HT-29 (cell line): ENCODE results near the gene COL12A1. TPM values are rescaled to one million over a fixed set of nuclear protein-coding genes. Genes with fewer than 3 reads are reported as not detected.

ENCODE experiments used
- DNase-seq: peaks from one replicate; pipeline ENCODE4 v3.0.0-alpha.2; 2015; ENCODE audit warnings: low spot score
- total RNA-seq: library from RNA; depleted of rRNA; stranded (reverse); fragments of >200 nt; shearing (Covaris generic); gene quantifications from 2 replicates; pipeline ENCODE4 v1.2.3, GENCODE V29; 2014; rRNA removed

The COL12A1 gene
- total RNA-seq, 1 experiment from 2014 or later, result 0.05 TPM

DNA sequence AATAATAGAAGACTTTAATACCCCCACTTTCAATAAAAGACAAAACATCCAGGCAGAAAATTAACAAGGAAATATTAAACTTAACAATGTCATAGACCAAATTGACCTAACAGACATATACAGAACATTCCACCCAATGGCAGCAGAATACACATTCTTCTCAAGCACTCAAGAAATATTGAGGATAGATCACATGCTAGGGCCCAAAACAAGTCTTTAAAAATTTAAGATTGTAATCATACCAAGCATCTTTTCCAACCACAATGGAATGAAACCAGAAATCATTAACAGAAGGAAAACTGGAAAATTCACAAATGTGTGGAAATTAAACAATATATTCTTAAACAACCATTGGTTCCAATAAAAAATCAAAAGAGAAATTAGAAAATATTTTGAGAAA is 161.0 kb downstream of the COL12A1 start:
- DNase-seq, result no peak

- no peak for DNase-seq
Measured at GRCh38 chr6:75041381-75041780, 164.5 kb downstream of the COL12A1 start.

Other genes starting within 250 kb of the COL12A1 start
- gene COX7A2, start 37.7 kb upstream of the COL12A1 start, total RNA-seq, result 122 and 123 TPM in 2 replicates
- gene TMEM30A, start 78.7 kb upstream of the COL12A1 start, total RNA-seq, result 32.3 and 33.6 TPM in 2 replicates